Cardiac fibroblast (primary cell): ENCODE measurements around the gene RNF183.
A peak's percentile ranks its signal among the peaks of the same experiment; 100 is the strongest.

Source experiments
- DNase-seq, 2 donors: peaks; one replicate each; pipeline versions ENCODE4 v3.0.0 to v3.0.0-alpha.2; 2010; ENCODE audit warnings: low read depth in 2 of 2
- H3K4me3 ChIP-seq, 2 donors: replicated peaks in 1 of 2; 1 replicate in 1 of 2; 2 replicates in 1 of 2; pipeline ENCODE4 v1.5.1; 2011; ENCODE audit warnings: low read depth in 2 of 2, low read length in 2 of 2, mild to moderate bottlenecking in 2 of 2, moderate library complexity in 1 of 2
- TF ChIP-seq, protein P1 (sequence below): IDR thresholded peaks from one replicate; pipeline ENCODE4 v1.5.1; 2011; ENCODE audit warnings: low read depth, mild to moderate bottlenecking, low read length, inconsistent platforms

RNF183 gene

DNA sequence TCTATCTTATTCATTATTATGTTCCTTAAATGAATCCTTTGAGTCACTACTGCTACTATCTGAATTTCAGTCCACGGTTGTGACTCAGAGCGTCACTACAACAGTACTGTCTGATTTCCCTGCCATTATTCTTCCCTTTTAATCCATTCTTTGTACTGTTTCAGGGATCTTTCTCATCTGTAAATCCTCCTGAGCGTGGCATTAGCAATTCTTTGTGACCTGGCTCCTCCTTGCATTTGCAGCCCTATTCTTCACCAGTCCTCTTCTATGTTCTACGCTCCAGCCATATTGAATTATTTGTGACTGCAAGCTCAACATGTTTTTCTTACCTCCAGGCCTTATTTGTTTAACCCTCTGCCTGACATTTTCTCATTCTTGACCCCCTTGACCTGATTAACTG is 21.8 kb downstream of the RNF183 start:
- DNase-seq, result no peak
- TF ChIP-seq, protein P1, sequence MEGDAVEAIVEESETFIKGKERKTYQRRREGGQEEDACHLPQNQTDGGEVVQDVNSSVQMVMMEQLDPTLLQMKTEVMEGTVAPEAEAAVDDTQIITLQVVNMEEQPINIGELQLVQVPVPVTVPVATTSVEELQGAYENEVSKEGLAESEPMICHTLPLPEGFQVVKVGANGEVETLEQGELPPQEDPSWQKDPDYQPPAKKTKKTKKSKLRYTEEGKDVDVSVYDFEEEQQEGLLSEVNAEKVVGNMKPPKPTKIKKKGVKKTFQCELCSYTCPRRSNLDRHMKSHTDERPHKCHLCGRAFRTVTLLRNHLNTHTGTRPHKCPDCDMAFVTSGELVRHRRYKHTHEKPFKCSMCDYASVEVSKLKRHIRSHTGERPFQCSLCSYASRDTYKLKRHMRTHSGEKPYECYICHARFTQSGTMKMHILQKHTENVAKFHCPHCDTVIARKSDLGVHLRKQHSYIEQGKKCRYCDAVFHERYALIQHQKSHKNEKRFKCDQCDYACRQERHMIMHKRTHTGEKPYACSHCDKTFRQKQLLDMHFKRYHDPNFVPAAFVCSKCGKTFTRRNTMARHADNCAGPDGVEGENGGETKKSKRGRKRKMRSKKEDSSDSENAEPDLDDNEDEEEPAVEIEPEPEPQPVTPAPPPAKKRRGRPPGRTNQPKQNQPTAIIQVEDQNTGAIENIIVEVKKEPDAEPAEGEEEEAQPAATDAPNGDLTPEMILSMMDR, result no peak
- H3K4me3 ChIP-seq, result no peak overlapping the region

DNA sequence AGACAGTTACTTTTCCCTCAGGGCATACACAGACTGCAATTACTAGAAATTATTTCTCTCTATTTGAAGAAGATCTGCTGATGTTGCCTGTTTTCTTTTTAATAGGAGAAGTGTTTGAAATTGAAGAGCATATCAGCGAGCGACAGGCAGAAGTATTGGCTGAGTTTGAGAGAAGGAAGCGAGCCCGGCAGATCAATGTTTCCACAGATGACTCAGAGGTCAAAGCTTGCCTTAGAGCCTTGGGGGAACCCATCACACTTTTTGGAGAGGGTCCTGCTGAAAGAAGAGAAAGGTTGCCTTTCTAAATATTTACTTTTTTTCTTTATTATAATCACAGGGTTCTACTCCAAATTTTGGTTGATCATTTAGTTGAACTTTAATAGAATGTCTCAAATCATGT is 24.3 kb downstream of the RNF183 start:
- TF ChIP-seq, protein P1, result no peak
- no peak overlapping the region for H3K4me3 ChIP-seq
- DNase-seq, result no peak

DNA sequence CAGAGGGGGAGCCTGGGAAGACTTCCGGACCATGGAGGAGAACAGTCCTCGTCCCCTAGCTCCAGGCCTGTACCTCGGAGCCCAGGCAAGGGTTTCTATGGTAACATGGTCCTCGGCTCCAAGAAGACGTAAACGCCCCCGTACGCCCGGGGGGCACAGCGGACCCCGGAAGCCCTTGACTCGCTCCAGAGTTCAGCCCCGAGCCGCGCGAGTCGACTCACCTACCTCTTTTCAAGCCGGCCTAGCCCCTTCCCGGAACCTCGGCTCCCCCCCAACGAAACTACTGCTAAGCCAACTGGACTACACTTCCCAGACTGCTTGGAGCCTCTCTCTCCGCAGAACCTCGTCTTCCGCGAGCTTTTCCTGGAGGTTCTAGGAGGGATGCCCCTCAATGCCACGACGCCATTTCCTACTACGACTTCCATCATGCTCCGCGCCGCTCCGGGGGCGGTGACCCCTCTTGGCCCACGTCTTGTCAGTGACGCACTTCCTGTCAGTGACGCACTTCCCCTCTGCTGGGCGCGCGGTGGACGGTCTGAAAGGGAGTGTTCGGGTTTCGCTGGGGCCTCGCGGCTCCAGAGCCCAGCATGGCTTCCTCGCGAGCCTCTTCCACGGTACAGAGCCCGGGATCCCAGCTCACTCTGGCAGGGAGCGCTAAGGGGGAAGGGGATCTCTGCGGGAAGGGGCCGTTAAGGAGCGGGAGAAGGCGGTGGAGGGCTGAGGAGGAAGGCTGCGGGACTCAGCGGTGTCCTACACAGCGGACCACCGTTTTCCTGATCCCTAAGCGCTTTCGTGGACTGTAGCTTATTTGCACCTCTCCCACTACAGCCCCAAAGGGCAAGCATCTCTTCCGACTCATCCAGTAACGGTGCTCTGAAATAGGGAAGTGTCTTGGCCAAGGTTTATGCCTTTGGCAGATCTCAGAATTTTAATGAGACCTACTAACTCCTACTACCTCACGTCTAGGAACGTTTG is 27.7 kb downstream of the RNF183 start, which contains the start of the genes CDC26 and PRPF4:
Gene CDC26 (minus strand): TSS at position 416 of the 975 bp plus-strand sequence. CDS start 3,065 bp downstream, outside the sequence.
Gene PRPF4 (plus strand): TSS at position 502 of the 975 bp plus-strand sequence. CDS start 86 bp downstream, at position 588.
- DNase-seq, result peak; percentile 99
- peak within 1 kb of the TSS; percentile 95 to 97 for H3K4me3 ChIP-seq
- TF ChIP-seq, protein P1, result no peak

DNA sequence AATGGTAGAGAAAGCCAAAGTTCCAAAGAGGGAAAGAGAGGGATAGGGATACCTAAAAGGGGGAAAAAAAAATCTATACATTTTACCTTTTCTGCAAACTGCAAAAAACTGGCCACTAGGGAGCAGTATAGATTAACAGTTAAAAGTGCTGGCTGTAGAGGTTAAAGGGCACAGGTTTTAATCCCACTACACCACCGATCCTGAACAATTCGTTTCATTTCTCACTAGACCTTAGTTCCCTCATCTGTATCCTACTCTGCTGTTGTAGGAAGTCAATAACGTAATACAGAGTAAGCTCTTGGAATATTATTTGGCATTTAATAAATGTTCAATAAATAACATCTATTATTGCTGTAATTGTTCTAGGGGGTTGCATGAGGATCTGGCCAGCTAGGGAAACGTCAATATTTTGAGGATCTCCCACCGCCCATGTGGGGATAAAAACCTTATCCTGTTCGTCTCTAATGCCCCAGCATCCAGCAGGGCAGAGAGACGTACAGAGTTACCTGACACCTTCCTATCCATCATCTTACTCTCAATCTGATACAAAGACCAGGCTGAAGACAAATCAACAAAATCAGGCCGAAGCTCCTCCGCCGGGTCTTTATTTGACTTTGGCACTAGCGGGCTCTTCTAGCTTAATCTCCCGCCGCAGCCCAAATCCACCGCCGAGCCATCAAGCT is 28.6 kb downstream of the RNF183 start:
- DNase-seq, result peak; percentile 71 to 73
- H3K4me3 ChIP-seq, result peak overlapping the region; percentile 95 to 97
- TF ChIP-seq, protein P1, result peak; percentile 59

DNA sequence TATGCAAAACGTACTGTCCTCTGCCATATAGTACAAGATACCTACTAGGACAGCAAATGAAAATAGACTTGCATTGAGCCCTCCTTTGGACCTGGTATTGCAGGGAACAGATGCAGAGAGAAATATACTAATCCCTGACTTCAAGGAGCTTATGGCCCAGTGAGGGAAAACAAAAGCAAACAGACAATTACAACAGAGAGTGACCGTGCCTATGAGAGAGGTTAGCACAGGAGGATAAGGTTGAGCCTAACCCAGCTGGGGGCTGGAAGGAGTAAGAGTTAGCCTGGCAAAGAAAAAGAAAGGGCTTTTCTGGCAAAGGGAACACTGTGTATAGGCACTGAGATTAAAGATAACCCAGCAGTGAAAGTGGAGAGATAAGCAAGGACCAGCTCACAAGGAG is 33.3 kb downstream of the RNF183 start:
- no peak overlapping the region for H3K4me3 ChIP-seq
- TF ChIP-seq, protein P1, result no peak
- no peak for DNase-seq

DNA sequence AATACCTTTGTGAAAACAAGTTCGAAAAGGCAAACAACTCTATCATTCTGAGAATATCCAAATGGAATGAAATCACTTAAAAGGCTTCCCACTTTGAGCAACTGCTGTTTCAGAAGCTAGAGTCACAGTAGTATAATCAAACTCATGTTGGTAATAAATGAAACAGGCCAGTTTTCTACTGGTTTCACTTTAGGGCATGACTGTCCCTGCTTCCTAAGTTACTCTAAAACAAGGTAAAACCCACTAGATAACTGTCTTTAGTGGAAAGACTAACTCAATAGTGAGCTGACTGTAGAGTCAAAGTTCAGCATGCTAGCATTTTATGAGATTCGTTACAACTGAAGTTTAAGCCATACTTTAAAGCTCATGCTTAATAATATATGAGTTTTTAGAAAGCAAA is 33.8 kb downstream of the RNF183 start:
- no peak overlapping the region for H3K4me3 ChIP-seq
- TF ChIP-seq, protein P1, result no peak
- no peak for DNase-seq
